Breast epithelium (tissue), 4 donors: ENCODE results near the gene NKX2-4. TPM values are rescaled to one million over a fixed set of nuclear protein-coding genes. Genes with fewer than 3 reads are reported as not detected.

Experiments
- DNase-seq, 2 donors: peaks; one replicate each; pipeline ENCODE4 v3.0.0-alpha.2; 2019; ENCODE audit warnings: low spot score in 2 of 2
- H3K27ac ChIP-seq, 2 donors: fragments of 200-600 bp; sonication (generic) in 1 of 2; one replicate each; pipeline ENCODE4 v1.5.1; 2016 to 2019; ENCODE audit warnings: mild to moderate bottlenecking in 1 of 2
- H3K27me3 ChIP-seq, 2 donors: fragments of 200-600 bp; sonication (generic) in 1 of 2; one replicate each; pipeline versions ENCODE4 v1.5.1 to v1.6.0; 2017 to 2019; ENCODE audit warnings: control low read depth in 1 of 2, mild to moderate bottlenecking in 1 of 2
- H3K36me3 ChIP-seq: fragments of 200-600 bp; one replicate; pipeline ENCODE4 v1.5.1; 2019
- H3K4me1 ChIP-seq, 2 donors: fragments of 200-600 bp; sonication (generic); one replicate each; pipeline ENCODE4 v1.5.1; 2016 to 2019; ENCODE audit warnings: control low read depth in 1 of 2
- H3K4me3 ChIP-seq, 3 donors: fragments of 200-600 bp; sonication (generic); 1 replicate in 2 of 3; 2 replicates in 1 of 3; pipeline ENCODE4 v1.5.1; 2016 to 2019; ENCODE audit warnings: mild to moderate bottlenecking in 3 of 3, moderate library complexity in 2 of 3
- H3K9me3 ChIP-seq, 2 donors: fragments of 200-600 bp; sonication (generic) in 1 of 2; one replicate each; pipeline ENCODE4 v1.5.1; 2016 to 2019; ENCODE audit warnings: control low read depth in 1 of 2
- CTCF ChIP-seq, 3 donors: fragments of 450-650 bp; IDR thresholded peaks; one replicate each; pipeline ENCODE4 v1.5.1; 2016 to 2017; ENCODE audit warnings: antibody characterized with exemption in 3 of 3, mild to moderate bottlenecking in 3 of 3, moderate library complexity in 3 of 3
- POLR2A ChIP-seq: fragments of 450-650 bp; IDR thresholded peaks from one replicate; pipeline ENCODE4 v1.6.1; 2016; ENCODE audit warnings: antibody characterized with exemption, mild to moderate bottlenecking, moderate library complexity
- POLR2AphosphoS5 ChIP-seq, 3 donors: sonication (generic); formaldehyde crosslinking; IDR thresholded peaks; one replicate each; pipeline ENCODE4 v1.6.1; 2017; ENCODE audit warnings: antibody characterized with exemption in 3 of 3
- intact Hi-C: fragments of 100-400 bp; cut with DNase I; formaldehyde crosslinking; loops from one replicate; pipeline ENCODE4 v1.15.1; 2023; ENCODE audit warnings: low total_unique reads
- total RNA-seq, 3 donors: library from RNA; depleted of rRNA; stranded (reverse); fragments of >200 nt; gene quantifications; one replicate each; pipeline ENCODE4 v1.1.0, GENCODE V29; 2016

Gene NKX2-4
- total RNA-seq, 3 donors from 2014 or later = not detected

GRCh38 chr20:21380711-21381110 is 16.6 kb downstream of the NKX2-4 start:
- no peaks in the 10 kb centered on the region for H3K36me3 ChIP-seq
- no peaks in the 10 kb centered on the region for H3K27me3 ChIP-seq
- intact Hi-C loops = no loop called here
- TF ChIP-seq POLR2A = no peak
- no peak for TF ChIP-seq POLR2AphosphoS5 (IDR thresholded peaks at IDR 0.05)
- no peak for TF ChIP-seq CTCF (IDR thresholded peaks at IDR 0.05)
- H3K27ac ChIP-seq = no peak overlapping the region
- H3K4me1 ChIP-seq = no peaks in the 10 kb centered on the region
- no peaks in the 10 kb centered on the region for H3K9me3 ChIP-seq
- no peak for DNase-seq
- no peak overlapping the region for H3K4me3 ChIP-seq

- H3K4me3 ChIP-seq = no peak overlapping the region
- H3K4me1 ChIP-seq = peaks cover 3% of the 10 kb centered on the region in 2 donors
- H3K27me3 ChIP-seq = no peaks in the 10 kb centered on the region
- TF ChIP-seq CTCF (IDR thresholded peaks at IDR 0.05) (no peak), POLR2AphosphoS5 (IDR thresholded peaks at IDR 0.05) (no peak), POLR2A (no peak)
- H3K36me3 ChIP-seq = no peaks in the 10 kb centered on the region
- H3K27ac ChIP-seq = no peak overlapping the region
- intact Hi-C loops = no loop called here
- no peak for DNase-seq
- H3K9me3 ChIP-seq = no peaks in the 10 kb centered on the region
Measured at GRCh38 chr20:21378259-21378658, 19.1 kb downstream of the NKX2-4 start.

DNA sequence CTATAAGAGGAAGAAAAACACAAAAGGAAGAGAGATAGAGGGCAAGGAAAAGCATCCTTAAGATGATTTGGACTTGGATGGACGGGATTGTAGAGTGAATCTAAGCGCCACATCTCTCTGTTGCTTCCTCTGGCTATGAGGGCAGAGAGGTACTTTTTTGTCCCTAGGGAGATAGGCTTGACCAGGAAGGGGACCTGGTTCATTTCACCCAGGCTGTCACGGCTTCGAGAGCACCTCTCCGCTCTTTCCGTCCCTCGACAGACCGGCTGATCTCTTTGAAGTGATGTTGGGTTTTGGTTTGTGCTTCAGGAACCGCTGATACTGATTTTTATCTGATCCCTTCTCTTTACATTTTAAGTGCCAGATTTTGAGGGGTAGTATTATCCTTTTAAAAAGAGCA is 19.6 kb downstream of the NKX2-4 start:
- Histone ChIP-seq H3K9me3 (no peaks in the 10 kb centered on the region), H3K4me3 (no peak overlapping the region), H3K4me1 (peaks cover 3% of the 10 kb centered on the region in 2 donors), H3K36me3 (no peaks in the 10 kb centered on the region), H3K27ac (no peak overlapping the region), H3K27me3 (no peaks in the 10 kb centered on the region)
- DNase-seq = no peak
- intact Hi-C loops = no loop called here
- no peak for TF ChIP-seq POLR2A

DNA sequence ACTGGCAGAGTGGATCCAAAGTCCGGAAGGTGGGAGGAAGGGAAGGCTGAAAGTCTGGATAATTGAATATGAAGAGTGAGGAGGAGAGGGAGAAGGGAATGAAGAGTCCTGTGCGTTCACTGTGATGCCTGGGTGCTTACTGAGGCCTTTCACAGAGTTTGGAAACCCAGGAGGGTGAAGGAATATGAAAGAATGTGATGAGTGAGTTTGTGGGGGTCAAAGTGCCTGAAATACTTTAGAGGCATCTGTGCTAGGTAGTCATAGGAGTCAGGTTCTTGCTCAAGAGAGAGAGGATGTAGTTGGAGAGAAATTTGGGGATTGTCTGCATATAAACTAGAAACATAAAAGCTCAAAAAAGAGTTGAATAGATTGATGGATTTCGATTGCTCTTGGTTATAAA is 20.7 kb downstream of the NKX2-4 start:
- TF ChIP-seq POLR2A (no peak), CTCF (IDR thresholded peaks at IDR 0.05) (no peak), POLR2AphosphoS5 (IDR thresholded peaks at IDR 0.05) (no peak)
- Histone ChIP-seq H3K9me3 (no peaks in the 10 kb centered on the region), H3K4me1 (peaks cover 3% of the 10 kb centered on the region in 2 donors), H3K4me3 (no peak overlapping the region), H3K27me3 (no peaks in the 10 kb centered on the region), H3K27ac (no peak overlapping the region), H3K36me3 (no peaks in the 10 kb centered on the region)
- intact Hi-C loops = no loop called here
- no peak for DNase-seq

DNA sequence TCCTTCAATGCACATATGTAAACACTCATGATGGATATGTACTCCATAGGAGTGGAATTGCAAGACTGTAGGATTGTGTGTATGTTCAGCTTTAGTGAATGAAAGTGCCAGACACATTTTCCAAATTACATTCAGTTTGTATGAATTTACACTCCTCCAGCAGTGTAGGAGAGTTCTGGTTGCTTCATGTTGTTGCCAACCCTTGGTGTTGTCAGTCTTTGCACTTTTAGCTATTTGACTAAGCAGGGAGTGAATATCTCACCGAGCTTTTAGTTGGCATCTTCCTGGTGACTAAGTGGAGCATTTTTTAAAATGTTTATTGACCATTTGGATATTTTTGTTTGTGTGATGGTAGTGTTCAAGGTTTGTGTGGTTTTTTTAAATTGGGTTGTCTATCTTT is 23.9 kb downstream of the NKX2-4 start:
- intact Hi-C loops = no loop called here
- no peak overlapping the region for H3K4me3 ChIP-seq

More for the DNA sequence above, 23.9 kb downstream of the NKX2-4 start:
- H3K27ac ChIP-seq = no peak overlapping the region
- TF ChIP-seq POLR2AphosphoS5 (IDR thresholded peaks at IDR 0.05) (no peak), CTCF (IDR thresholded peaks at IDR 0.05) (no peak), POLR2A (no peak)
- H3K27me3 ChIP-seq = no peaks in the 10 kb centered on the region
- H3K36me3 ChIP-seq = no peaks in the 10 kb centered on the region
- peaks cover 3% of the 10 kb centered on the region in 2 donors for H3K4me1 ChIP-seq
- no peaks in the 10 kb centered on the region for H3K9me3 ChIP-seq
- DNase-seq = no peak
